IMR-90 (cell line): ENCODE data around the gene ZNF415. TPM values are rescaled to one million over a fixed set of nuclear protein-coding genes. Genes with fewer than 3 reads are reported as not detected.

ENCODE experiments used
- ATAC-seq: fragments of 200-7000 bp; cut with Tn5 transposase; 2 replicates; pipeline ENCODE4 v1.9.1; 2020; ENCODE audit warnings: low read depth, mild to moderate bottlenecking, moderate library complexity
- BruUV-seq: library from RNA; stranded (reverse); fragments of 400-500 nt; replicated peaks from 2 replicates; lab custom pipeline; 2021; lab: Mats Ljungman, UMichigan
- CTCF ChIA-PET: fragments of 300-600 bp; formaldehyde crosslinking; extraction: SDS; loops from one replicate; lab custom pipeline; 2021; ENCODE audit warnings: antibody characterized with exemption; lab: Yijun Ruan, JAX
- POLR2A ChIA-PET: fragments of 300-600 bp; sonication (Branson Sonifier 250); formaldehyde crosslinking; loops from one replicate; lab custom pipeline; 2022; ENCODE audit warnings: antibody characterized with exemption; ENCODE audit not compliant: unreplicated experiment; lab: Charles Lee
- DNase-seq: peaks from one replicate; pipeline ENCODE4 v3.0.0; 2013
- H2AFZ ChIP-seq: replicated peaks from 2 replicates; pipeline ENCODE3; 2013; ENCODE audit warnings: low read length, mild to moderate bottlenecking; ENCODE audit not compliant: poor library complexity
- H2AK5ac ChIP-seq: 2 replicates; pipeline ENCODE4 v1.6.1; 2013; ENCODE audit warnings: low read depth, low read length, inconsistent platforms
- H2AK9ac ChIP-seq: replicated peaks from 2 replicates; pipeline ENCODE3; 2013; ENCODE audit warnings: mild to moderate bottlenecking, low read depth, low read length, moderate library complexity; ENCODE audit not compliant: poor library complexity
- H2BK120ac ChIP-seq: 2 replicates; pipeline ENCODE4 v1.6.1; 2013; ENCODE audit warnings: low read depth, low read length, inconsistent platforms
- H2BK15ac ChIP-seq: 3 replicates; pipeline ENCODE4 v1.6.1; 2013; ENCODE audit warnings: low read depth, low read length, inconsistent platforms
- H2BK20ac ChIP-seq: 2 replicates; pipeline ENCODE4 v1.6.1; 2013; ENCODE audit warnings: low read depth, mild to moderate bottlenecking, inconsistent platforms, low read length, moderate library complexity
- H2BK5ac ChIP-seq: 2 replicates; pipeline ENCODE4 v1.6.1; 2013; ENCODE audit warnings: mild to moderate bottlenecking, low read depth, low read length, inconsistent platforms; ENCODE audit not compliant: poor library complexity, severe bottlenecking
- H3K14ac ChIP-seq: replicated peaks from 2 replicates; pipeline ENCODE4 v1.6.1; 2013; ENCODE audit warnings: low read depth, low read length, inconsistent platforms
- H3K18ac ChIP-seq: 2 replicates; pipeline ENCODE4 v1.6.1; 2013; ENCODE audit warnings: low read depth, low read length, control low read depth
- H3K23ac ChIP-seq: 2 replicates; pipeline ENCODE4 v1.6.1; 2013; ENCODE audit warnings: low read depth, low read length, inconsistent platforms
- H3K27ac ChIP-seq: 2 replicates; pipeline ENCODE4 v1.5.1; 2013; ENCODE audit warnings: mild to moderate bottlenecking, control low read depth, low read length; ENCODE audit not compliant: insufficient read depth
- H3K27me3 ChIP-seq: 2 replicates; pipeline ENCODE4 v1.6.1; 2013; ENCODE audit warnings: low read length; ENCODE audit not compliant: control insufficient read depth, insufficient read depth
- H3K36me3 ChIP-seq: 2 replicates; pipeline ENCODE4 v1.6.1; 2013; ENCODE audit warnings: low read length, mixed read lengths; ENCODE audit not compliant: control insufficient read depth, insufficient read depth
- H3K4ac ChIP-seq: 2 replicates; pipeline ENCODE4 v1.6.1; 2013; ENCODE audit warnings: low read depth, low read length, inconsistent platforms
- H3K4me1 ChIP-seq: 2 replicates; pipeline ENCODE4 v1.6.1; 2013; ENCODE audit warnings: low read length, mixed read lengths; ENCODE audit not compliant: control insufficient read depth, insufficient read depth
- H3K4me2 ChIP-seq: 2 replicates; pipeline ENCODE4 v1.6.1; 2013; ENCODE audit warnings: low read depth, mild to moderate bottlenecking, control low read depth, low read length, moderate library complexity
- H3K4me3 ChIP-seq: 2 replicates; pipeline ENCODE4 v1.5.1; 2013; ENCODE audit warnings: low read depth, mild to moderate bottlenecking, control low read depth, low read length, moderate library complexity; ENCODE audit not compliant: insufficient read depth
- H3K56ac ChIP-seq: 2 replicates; pipeline ENCODE4 v1.6.1; 2013; ENCODE audit warnings: low read length, inconsistent platforms; ENCODE audit not compliant: insufficient read depth; ENCODE audit errors: extremely low read depth
- H3K79me1 ChIP-seq, 2 experiments: 2 replicates each; pipeline ENCODE4 v1.6.1; 2013; ENCODE audit warnings: low read length in 2 of 2, inconsistent platforms in 1 of 2, low read depth in 1 of 2
- H3K9ac ChIP-seq: 2 replicates; pipeline ENCODE4 v1.6.1; 2013; ENCODE audit warnings: low read depth, low read length, control low read depth
- H3K9me1 ChIP-seq: 2 replicates; pipeline ENCODE4 v1.6.1; 2013; ENCODE audit warnings: low read length, inconsistent platforms; ENCODE audit not compliant: insufficient read depth
- H3K9me3 ChIP-seq: 2 replicates; pipeline ENCODE4 v1.6.1; 2013; ENCODE audit warnings: low read length; ENCODE audit not compliant: control insufficient read depth, insufficient read depth
- H4K20me1 ChIP-seq: 2 replicates; pipeline ENCODE4 v1.6.1; 2013; ENCODE audit warnings: low read length, inconsistent platforms; ENCODE audit not compliant: insufficient read depth
- H4K5ac ChIP-seq: 2 replicates; pipeline ENCODE4 v1.6.1; 2013; ENCODE audit warnings: mild to moderate bottlenecking, low read depth, low read length, control low read depth
- H4K8ac ChIP-seq, 2 experiments: 2 replicates each; pipeline ENCODE4 v1.6.1; 2013; ENCODE audit warnings: low read depth in 2 of 2, low read length in 2 of 2, control low read depth in 1 of 2, inconsistent platforms in 1 of 2
- H4K91ac ChIP-seq: 2 replicates; pipeline ENCODE4 v1.6.1; 2013; ENCODE audit warnings: low read depth, low read length, inconsistent platforms; ENCODE audit not compliant: insufficient read depth
- RFX5 ChIP-seq: IDR thresholded peaks from 2 replicates; pipeline ENCODE4 v1.8.0; 2012; ENCODE audit warnings: low read depth, mild to moderate bottlenecking, low read length, moderate library complexity
- WGBS, 2 experiments: methylation state at CpG; one replicate each; pipeline versions ENCODE4 v1.1.5 to v1.1.7; 2013; ENCODE audit warnings: missing lambda C conversion rate in 2 of 2; ENCODE audit not compliant: insufficient read length in 1 of 2; ENCODE audit errors: extremely low coverage in 2 of 2; 5-methylcytosine and 5-hydroxymethylcytosine counted together
- dilution Hi-C: fragments of 300-500 bp; cut with HindIII; formaldehyde crosslinking; loops from one replicate; pipeline ENCODE4 v1.14.3; 2018; ENCODE audit warnings: low sequenced_read_pairs; ENCODE audit not compliant: unreplicated experiment
- in situ Hi-C: fragments of 300-500 bp; cut with MboI; formaldehyde crosslinking; loops from 3 replicates; pipeline ENCODE4 v1.14.3; 2019; ENCODE audit warnings: low sequenced_read_pairs, inconsistent platforms, mixed read lengths
- intact Hi-C: fragments of 100-400 bp; cut with micrococcal nuclease; formaldehyde crosslinking; loops from 2 replicates; pipeline ENCODE4 v1.10.0; 2022
- polyA plus RNA-seq, 3 experiments: library from polyadenylated mRNA; depleted of rRNA; stranded (reverse); fragments of >200 nt; gene quantifications; 2 replicates each; pipeline ENCODE4 v1.2.3, GENCODE V29; 2012; ENCODE audit warnings: low replicate concordance in 1 of 3
- total RNA-seq: library from RNA; depleted of rRNA; stranded (reverse); fragments of >200 nt; gene quantifications from 2 replicates; pipeline ENCODE4 v1.2.3, GENCODE V29; 2012

The ZNF415 gene
- total and polyA plus RNA-seq, 2 of the 4 experiments (the other 2 are of a cell fraction) = 4.2 to 7.7 TPM

GRCh38 chr19:53161123-53161522, 28.4 kb upstream of the ZNF415 start:
- Histone ChIP-seq H3K18ac (no peak overlapping the region), H4K8ac (no peak overlapping the region), H2BK15ac (no peak overlapping the region), H3K23ac (no peak overlapping the region), H3K9me1 (no peaks in the 10 kb centered on the region), H3K27ac (no peak overlapping the region), H3K4me1 (peaks cover 2% of the 10 kb centered on the region; the same call in 1 of the 2 replicates), H2AFZ (no peak overlapping the region), H4K20me1 (no peaks in the 10 kb centered on the region), H3K9ac (no peak overlapping the region), H3K14ac (no peak overlapping the region), H3K4ac (no peak overlapping the region), H4K91ac (no peak overlapping the region), H2AK5ac (no peak overlapping the region), H4K5ac (no peak overlapping the region), H3K4me3 (no peak overlapping the region), H3K56ac (no peak overlapping the region), H2AK9ac (no peak overlapping the region), H3K4me2 (no peak overlapping the region), H3K9me3 (peaks cover 34% of the 10 kb centered on the region), H2BK20ac (no peak overlapping the region), H3K36me3 (0 out of 2 replicates have a peak, but pooled peaks cover 2% of the 10 kb centered on the region), H2BK120ac (no peak overlapping the region), H3K27me3 (no peaks in the 10 kb centered on the region), H3K79me1 (peaks cover 10 to 23% of the 10 kb centered on the region in 2 experiments; a peak in 2 of 4 replicates), H2BK5ac (no peak overlapping the region)
- TF ChIP-seq RFX5 = no peak
- CTCF ChIA-PET = no interaction called here
- no peak for DNase-seq
- in situ Hi-C loops (no loop called here), dilution Hi-C loops (no loop called here), intact Hi-C loops (no loop called here)
- ATAC-seq = no peak
- no TSS peak for BruUV-seq
- POLR2A ChIA-PET = no interaction called here
- 100% methylated on average over 1 of the region's 3 CpGs; no CpG with 5 or more reads in 1 of the 2 experiments for WGBS, 2 experiments
